PC-3 (cell line): ENCODE data around the gene TOX3. TPM values are rescaled to one million over a fixed set of nuclear protein-coding genes. Genes with fewer than 3 reads are reported as not detected.

Source experiments
- ATAC-seq: fragments of 200-7000 bp; cut with Tn5 transposase; 2 replicates; pipeline ENCODE4 v1.9.1; 2020; ENCODE audit warnings: mild to moderate bottlenecking, moderate library complexity
- BruUV-seq: library from RNA; stranded (reverse); fragments of 400-500 nt; replicated peaks from 2 replicates; lab custom pipeline; 2021; lab: Mats Ljungman, UMichigan
- CTCF ChIA-PET: fragments of 300-600 bp; sonication (Branson Sonifier 250); formaldehyde crosslinking; loops from one replicate; lab custom pipeline; 2022; ENCODE audit warnings: antibody characterized with exemption; lab: Charles Lee
- POLR2A ChIA-PET: fragments of 300-600 bp; sonication (Branson Sonifier 250); formaldehyde crosslinking; loops from one replicate; lab custom pipeline; 2022; ENCODE audit warnings: antibody characterized with exemption; ENCODE audit not compliant: unreplicated experiment; lab: Charles Lee
- DNase-seq: peaks from one replicate; pipeline ENCODE4 v3.0.0-alpha.2; 2015
- H2AFZ ChIP-seq: fragments of 300-600 bp; sonication (generic); 2 replicates; pipeline ENCODE4 v1.6.0; 2016; ENCODE audit warnings: antibody characterized with exemption, low read length
- H3F3A ChIP-seq: fragments of 300-600 bp; sonication (generic); one replicate; pipeline ENCODE4 v1.6.0; 2017; ENCODE audit warnings: antibody characterized with exemption, low read length, control low read depth, mild to moderate bottlenecking; ENCODE audit not compliant: unreplicated experiment
- H3K27ac ChIP-seq: fragments of 300-600 bp; sonication (generic); 2 replicates; pipeline ENCODE4 v1.5.1; 2016; ENCODE audit warnings: mild to moderate bottlenecking, low read length
- H3K27me3 ChIP-seq: fragments of 300-600 bp; sonication (generic); 2 replicates; pipeline ENCODE4 v1.6.1; 2016; ENCODE audit warnings: low read length, mixed read lengths
- H3K36me3 ChIP-seq: fragments of 300-600 bp; sonication (generic); 2 replicates; pipeline ENCODE4 v1.6.1; 2016; ENCODE audit warnings: low read depth, mixed run types, low read length, mixed read lengths
- H3K4me1 ChIP-seq: fragments of 300-600 bp; sonication (generic); 2 replicates; pipeline ENCODE4 v1.5.1; 2016; ENCODE audit warnings: low read length; ENCODE audit not compliant: insufficient read depth
- H3K4me2 ChIP-seq: fragments of 300-600 bp; sonication (generic); 2 replicates; pipeline ENCODE4 v1.6.0; 2016; ENCODE audit warnings: low read length
- H3K4me3 ChIP-seq: fragments of 300-600 bp; sonication (generic); 2 replicates; pipeline ENCODE4 v1.5.1; 2016; ENCODE audit warnings: mild to moderate bottlenecking, low read length, mixed read lengths
- H3K79me2 ChIP-seq: fragments of 300-600 bp; sonication (generic); 2 replicates; pipeline ENCODE4 v1.6.1; 2017; ENCODE audit warnings: low read length, mixed read lengths
- H3K9ac ChIP-seq: fragments of 300-600 bp; sonication (generic); 2 replicates; pipeline ENCODE4 v1.6.0; 2016; ENCODE audit warnings: mild to moderate bottlenecking, low read length
- H3K9me2 ChIP-seq: fragments of 300-600 bp; sonication (generic); replicated peaks from 2 replicates; pipeline ENCODE4 v1.6.1; 2016; ENCODE audit warnings: mixed run types, low read length, mixed read lengths
- H3K9me3 ChIP-seq: fragments of 300-600 bp; sonication (generic); 2 replicates; pipeline ENCODE4 v1.6.1; 2016; ENCODE audit warnings: low read length, mixed read lengths
- H4K20me1 ChIP-seq: fragments of 300-600 bp; sonication (generic); 2 replicates; pipeline ENCODE4 v1.6.1; 2016; ENCODE audit warnings: low read length, mixed read lengths
- EZH2 ChIP-seq: fragments of 300-600 bp; sonication (generic); IDR thresholded peaks from one replicate; pipeline ENCODE4 v1.6.1; 2017; ENCODE audit warnings: antibody characterized with exemption, mild to moderate bottlenecking, low read length; ENCODE audit not compliant: unreplicated experiment
- EZH2phosphoT487 ChIP-seq: fragments of 300-600 bp; sonication (generic); IDR thresholded peaks from 2 replicates; pipeline ENCODE4 v1.6.1; 2018; ENCODE audit warnings: mild to moderate bottlenecking, antibody characterized with exemption, low read length, borderline replicate concordance
- intact Hi-C: fragments of 100-400 bp; cut with micrococcal nuclease; formaldehyde crosslinking; loops from 2 replicates; pipeline ENCODE4 v1.9.0; 2023
- total RNA-seq: library from RNA; depleted of rRNA; stranded (reverse); fragments of >200 nt; gene quantifications from 2 replicates; pipeline ENCODE4 v1.2.3, GENCODE V29; 2014
- TF ChIP-seq, protein P1 (sequence below): fragments of 300-600 bp; sonication (generic); conservative IDR thresholded peaks from 2 replicates; pipeline ENCODE4 v1.5.1; 2017; ENCODE audit warnings: antibody characterized with exemption, low read depth, mild to moderate bottlenecking, low read length

The TOX3 gene
- total RNA-seq, 1 experiment from 2014 or later = not detected

GRCh38 chr16:52416888-52417287, 130.1 kb downstream of the TOX3 start:
- intact Hi-C loops = no loop called here
- no peak overlapping the region for H3K27ac ChIP-seq
- no peaks in the 10 kb centered on the region for H3F3A ChIP-seq
- H3K27me3 ChIP-seq = no peaks in the 10 kb centered on the region
- no peak for TF ChIP-seq EZH2phosphoT487
- H3K36me3 ChIP-seq = no peaks in the 10 kb centered on the region
- H2AFZ ChIP-seq = no peak overlapping the region
- DNase-seq (no peak), ATAC-seq (no peak)
- no peak overlapping the region for H3K4me3 ChIP-seq
- CTCF ChIA-PET = no interaction called here
- H3K79me2 ChIP-seq = no peaks in the 10 kb centered on the region
- H4K20me1 ChIP-seq = no peaks in the 10 kb centered on the region
- POLR2A ChIA-PET = no interaction called here
- no peaks in the 10 kb centered on the region for H3K9me2 ChIP-seq
- H3K4me1 ChIP-seq = no peaks in the 10 kb centered on the region
- H3K9ac ChIP-seq = no peak overlapping the region
- H3K9me3 ChIP-seq = no peaks in the 10 kb centered on the region
- no TSS peak for BruUV-seq
- no peak overlapping the region for H3K4me2 ChIP-seq

DNA sequence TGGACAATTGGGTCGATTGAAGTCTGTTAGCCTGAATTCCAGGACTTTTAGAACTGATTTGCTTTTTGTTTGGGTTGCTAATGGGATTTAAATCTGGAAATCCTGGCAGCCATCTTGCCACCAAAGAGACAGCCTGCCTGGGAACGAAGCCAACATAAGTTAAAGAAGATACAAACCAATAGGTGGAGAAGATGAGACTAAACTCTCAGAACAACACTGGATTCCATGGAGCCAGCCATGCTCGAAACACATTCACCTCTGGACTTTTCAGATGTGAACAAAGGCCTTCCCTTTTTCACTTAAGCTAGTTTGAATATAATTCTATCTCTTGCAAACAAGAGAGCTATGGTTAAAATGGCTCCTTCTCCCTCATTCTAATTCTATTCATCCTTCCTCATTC, 135.9 kb downstream of the TOX3 start:
- H3K4me2 ChIP-seq = no peak overlapping the region
- ATAC-seq = no peak
- no peaks in the 10 kb centered on the region for H4K20me1 ChIP-seq
- H3F3A ChIP-seq = no peaks in the 10 kb centered on the region
- intact Hi-C loops = no loop called here
- no peak overlapping the region for H2AFZ ChIP-seq
- CTCF ChIA-PET = no interaction called here
- no peak for TF ChIP-seq EZH2phosphoT487
- TF ChIP-seq, protein P1, sequence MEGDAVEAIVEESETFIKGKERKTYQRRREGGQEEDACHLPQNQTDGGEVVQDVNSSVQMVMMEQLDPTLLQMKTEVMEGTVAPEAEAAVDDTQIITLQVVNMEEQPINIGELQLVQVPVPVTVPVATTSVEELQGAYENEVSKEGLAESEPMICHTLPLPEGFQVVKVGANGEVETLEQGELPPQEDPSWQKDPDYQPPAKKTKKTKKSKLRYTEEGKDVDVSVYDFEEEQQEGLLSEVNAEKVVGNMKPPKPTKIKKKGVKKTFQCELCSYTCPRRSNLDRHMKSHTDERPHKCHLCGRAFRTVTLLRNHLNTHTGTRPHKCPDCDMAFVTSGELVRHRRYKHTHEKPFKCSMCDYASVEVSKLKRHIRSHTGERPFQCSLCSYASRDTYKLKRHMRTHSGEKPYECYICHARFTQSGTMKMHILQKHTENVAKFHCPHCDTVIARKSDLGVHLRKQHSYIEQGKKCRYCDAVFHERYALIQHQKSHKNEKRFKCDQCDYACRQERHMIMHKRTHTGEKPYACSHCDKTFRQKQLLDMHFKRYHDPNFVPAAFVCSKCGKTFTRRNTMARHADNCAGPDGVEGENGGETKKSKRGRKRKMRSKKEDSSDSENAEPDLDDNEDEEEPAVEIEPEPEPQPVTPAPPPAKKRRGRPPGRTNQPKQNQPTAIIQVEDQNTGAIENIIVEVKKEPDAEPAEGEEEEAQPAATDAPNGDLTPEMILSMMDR = no peak
- TF ChIP-seq EZH2 = no peak
- no peak overlapping the region for H3K9ac ChIP-seq
- no peaks in the 10 kb centered on the region for H3K4me1 ChIP-seq
- H3K9me3 ChIP-seq = no peaks in the 10 kb centered on the region
- H3K4me3 ChIP-seq = no peak overlapping the region
- POLR2A ChIA-PET = no interaction called here
- H3K27me3 ChIP-seq = no peaks in the 10 kb centered on the region
- no peaks in the 10 kb centered on the region for H3K79me2 ChIP-seq
- no peak overlapping the region for H3K27ac ChIP-seq
- BruUV-seq = no TSS peak
- no peaks in the 10 kb centered on the region for H3K36me3 ChIP-seq
- H3K9me2 ChIP-seq = no peaks in the 10 kb centered on the region
- DNase-seq = no peak

- Histone ChIP-seq H3K9ac (no peak overlapping the region), H3K9me2 (no peaks in the 10 kb centered on the region), H3K4me1 (no peaks in the 10 kb centered on the region), H2AFZ (no peak overlapping the region), H3K27ac (no peak overlapping the region), H3K79me2 (no peaks in the 10 kb centered on the region), H3K4me2 (no peak overlapping the region), H3K36me3 (no peaks in the 10 kb centered on the region), H4K20me1 (no peaks in the 10 kb centered on the region), H3K4me3 (no peak overlapping the region), H3F3A (no peaks in the 10 kb centered on the region), H3K9me3 (no peaks in the 10 kb centered on the region), H3K27me3 (no peaks in the 10 kb centered on the region)
- TF ChIP-seq, protein P1 = no peak
- TF ChIP-seq EZH2phosphoT487 = no peak
- no peak for TF ChIP-seq EZH2
- BruUV-seq = no TSS peak
- no peak for DNase-seq
- intact Hi-C loops = no loop called here
- POLR2A ChIA-PET = no interaction called here
- CTCF ChIA-PET = no interaction called here
- ATAC-seq = no peak
These were observed 138.6 kb downstream of the TOX3 start for GRCh38 chr16:52408191-52408845.
